Epithelial cell of proximal tubule (primary cell): ENCODE data around the gene TNIK. TPM values are rescaled to one million over a fixed set of nuclear protein-coding genes. Genes with fewer than 3 reads are reported as not detected.
A peak's percentile ranks its signal among the peaks of the same experiment; 100 is the strongest.

ENCODE experiments used
- DNase-seq: peaks from one replicate; pipeline ENCODE4 v3.0.0-alpha.2; 2011; ENCODE audit warnings: low read depth
- H3K4me3 ChIP-seq: 2 replicates; pipeline ENCODE4 v1.5.1; 2011; ENCODE audit warnings: low read depth, mild to moderate bottlenecking, low read length
- CTCF ChIP-seq: conservative IDR thresholded peaks from 2 replicates; pipeline ENCODE4 v1.5.1; 2012; ENCODE audit warnings: low read depth, mild to moderate bottlenecking, low read length
- total RNA-seq: library from RNA; depleted of rRNA; stranded (reverse); fragments of >200 nt; gene quantifications from 2 replicates; pipeline ENCODE4 v1.2.3, GENCODE V29; 2015

TNIK gene
- total RNA-seq, 1 donor from 2014 or later: 11.8 TPM

DNA sequence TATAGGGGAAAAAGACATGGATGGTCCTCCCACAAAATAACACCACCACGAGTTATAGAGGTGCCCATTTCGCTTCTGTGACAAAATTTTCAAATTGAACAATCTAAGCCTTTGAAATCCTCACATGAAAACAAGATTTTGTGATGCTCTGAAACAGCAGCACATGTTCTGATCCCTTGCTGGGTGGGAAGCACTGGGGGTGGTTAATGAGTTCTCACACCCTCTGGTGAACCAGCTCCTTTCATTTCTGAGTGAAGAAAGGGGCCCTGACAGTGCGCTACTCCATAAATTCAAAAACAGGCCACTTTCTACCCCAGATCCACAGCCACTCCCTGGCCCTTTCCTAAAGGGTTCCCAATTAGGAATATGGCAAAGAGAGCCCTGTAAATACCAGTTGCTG, 129.3 kb downstream of the TNIK start:
- DNase-seq: no peak
- H3K4me3 ChIP-seq: no peak overlapping the region
- TF ChIP-seq CTCF: no peak

DNA sequence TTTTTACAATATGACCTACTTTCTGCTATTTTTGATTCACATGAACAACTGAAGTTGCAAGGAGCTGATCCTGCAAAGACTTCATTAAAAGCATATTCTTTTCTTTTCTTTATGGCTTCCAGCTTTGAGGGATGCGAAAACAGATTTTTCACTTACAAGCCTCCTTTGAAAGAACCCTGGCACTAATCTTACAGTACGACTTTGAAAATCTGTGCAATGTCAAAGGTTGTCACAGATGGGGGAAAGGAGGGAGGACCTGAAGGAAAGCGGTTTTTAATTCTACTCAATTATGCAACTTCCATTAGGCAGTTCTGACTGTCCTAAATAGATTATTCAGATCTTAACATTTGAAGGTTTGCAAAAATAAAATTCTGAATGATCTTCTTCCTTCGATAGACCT, 130.5 kb downstream of the TNIK start:
- H3K4me3 ChIP-seq: no peak overlapping the region
- no peak for DNase-seq
- no peak for TF ChIP-seq CTCF

- peak; percentile 42 for TF ChIP-seq CTCF
- H3K4me3 ChIP-seq: no peak overlapping the region
- DNase-seq: no peak
Measured at GRCh38 chr3:171328419-171329082, 131.7 kb downstream of the TNIK start.

DNA sequence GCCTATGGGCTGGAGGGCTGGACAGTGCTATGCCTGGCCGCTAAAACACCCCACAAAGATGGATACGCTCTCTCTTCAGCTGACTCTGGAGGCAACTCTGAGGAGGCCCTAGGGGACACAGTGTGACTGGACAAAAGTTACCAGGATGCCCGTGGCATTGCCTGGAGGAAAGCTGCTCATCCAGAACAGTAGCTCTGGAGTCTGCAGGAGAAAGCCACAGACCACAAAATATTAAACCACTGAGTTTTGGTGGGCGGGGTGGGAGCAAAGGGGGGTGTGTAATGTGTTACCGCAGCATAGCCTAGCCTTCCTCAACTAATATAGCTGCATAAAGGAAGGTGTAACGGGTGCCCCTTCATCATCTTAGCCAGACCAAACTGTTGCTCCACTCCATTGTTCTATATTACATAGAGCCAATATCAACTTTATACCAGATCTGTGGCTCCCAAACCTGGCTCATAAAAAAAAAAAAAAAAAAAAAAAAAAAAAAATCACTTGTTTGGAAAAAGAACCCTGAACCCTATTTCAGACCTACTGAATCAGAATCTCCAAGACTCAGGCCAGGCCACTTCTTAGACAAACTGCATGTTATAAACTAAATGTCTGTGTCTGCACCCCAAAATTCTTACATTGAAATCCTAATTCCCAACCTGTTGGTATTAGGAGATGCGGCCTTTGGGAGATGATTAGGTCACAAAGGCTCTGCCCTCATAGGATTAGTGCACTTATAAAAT, 132.6 kb downstream of the TNIK start:
- no peak overlapping the region for H3K4me3 ChIP-seq
- TF ChIP-seq CTCF: no peak
- DNase-seq: no peak

DNA sequence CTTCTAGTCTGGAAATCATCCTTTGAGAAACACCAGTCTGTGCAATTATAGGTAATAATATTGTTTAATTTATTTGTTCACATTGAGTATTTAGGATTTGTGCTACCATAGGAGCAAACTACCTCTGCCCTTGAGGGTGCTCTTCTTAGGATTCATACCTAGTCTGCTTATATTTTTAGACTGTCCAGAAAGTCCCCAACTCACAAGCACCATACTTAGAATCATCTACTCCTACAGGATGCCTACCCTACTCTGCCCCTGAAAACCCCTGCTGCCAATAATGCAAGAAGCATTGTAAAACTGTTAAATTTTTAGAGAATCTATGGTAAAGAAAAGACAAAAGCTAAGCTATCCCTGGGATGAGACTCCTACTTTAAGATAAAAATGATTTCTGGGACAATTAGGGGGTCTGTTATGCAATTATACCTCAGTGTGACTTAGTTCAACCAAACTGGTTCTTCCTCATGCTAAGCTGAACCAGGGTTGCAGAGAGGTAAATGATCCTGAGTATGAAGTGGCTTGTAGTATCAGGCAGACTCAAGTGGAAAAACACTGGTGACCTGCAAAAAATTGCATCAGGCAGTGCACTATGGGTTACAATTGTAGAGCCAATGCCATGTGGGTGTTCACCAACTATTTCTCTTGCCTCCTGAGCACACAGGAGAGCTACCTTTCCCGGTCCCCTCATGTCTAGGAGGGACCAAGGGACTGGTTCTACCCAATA, 133.3 kb downstream of the TNIK start:
- no peak overlapping the region for H3K4me3 ChIP-seq
- no peak for TF ChIP-seq CTCF
- no peak for DNase-seq

GRCh38 chr3:171323938-171324536, 136.2 kb downstream of the TNIK start:
- no peak for TF ChIP-seq CTCF
- DNase-seq: peak; percentile 73
- no peak overlapping the region for H3K4me3 ChIP-seq
